OCI-LY1 (cell line): ENCODE data around the gene ABHD16A.
"Not testable (repeated sequence)": the region's sequence is repeated elsewhere in the genome, so short reads cannot be mapped to it uniquely, and the experiment has no call there.

Experiments used
- H2AFZ ChIP-seq: fragments of 200-600 bp; sonication (generic), shearing (Covaris generic); 2 replicates; pipeline ENCODE4 v1.6.0; 2014; ENCODE audit warnings: antibody characterized with exemption, mild to moderate bottlenecking, low read length
- H3F3A ChIP-seq: fragments of 200-600 bp; sonication (generic), shearing (Covaris generic); 2 replicates; pipeline ENCODE4 v1.6.0; 2014; ENCODE audit warnings: mild to moderate bottlenecking, antibody characterized with exemption, low read length, moderate library complexity; ENCODE audit not compliant: insufficient read depth
- H3K27ac ChIP-seq: fragments of 200-600 bp; sonication (generic); 2 replicates; pipeline ENCODE4 v1.5.1; 2014; ENCODE audit warnings: low read length, mixed run types, mild to moderate bottlenecking, low read depth; ENCODE audit not compliant: poor library complexity, severe bottlenecking
- H3K27me3 ChIP-seq: fragments of 200-600 bp; sonication (generic); 2 replicates; pipeline ENCODE4 v1.6.0; 2014; ENCODE audit warnings: antibody characterized with exemption, mild to moderate bottlenecking, low read length, moderate library complexity; ENCODE audit not compliant: insufficient read depth
- H3K36me3 ChIP-seq: fragments of 200-600 bp; sonication (generic); 2 replicates; pipeline ENCODE4 v1.6.1; 2014; ENCODE audit warnings: mild to moderate bottlenecking, antibody characterized with exemption, low read length, moderate library complexity, mixed read lengths; ENCODE audit not compliant: insufficient read depth
- H3K4me1 ChIP-seq: fragments of 200-600 bp; sonication (generic); 2 replicates; pipeline ENCODE4 v1.5.1; 2014; ENCODE audit warnings: mild to moderate bottlenecking, low read length, moderate library complexity; ENCODE audit not compliant: insufficient read depth, severe bottlenecking
- H3K4me2 ChIP-seq: fragments of 200-600 bp; sonication (generic), shearing (Covaris generic); 2 replicates; pipeline ENCODE4 v1.6.1; 2014; ENCODE audit warnings: low read length
- H3K4me3 ChIP-seq: fragments of 200-600 bp; sonication (generic); 2 replicates; pipeline ENCODE4 v1.5.1; 2014; ENCODE audit warnings: low read length, low read depth, mild to moderate bottlenecking, mixed read lengths; ENCODE audit not compliant: poor library complexity, severe bottlenecking
- H3K79me2 ChIP-seq: fragments of 200-600 bp; shearing (Covaris generic); 2 replicates; pipeline ENCODE4 v1.6.1; 2016; ENCODE audit warnings: mixed run types, low read length, mixed read lengths; ENCODE audit not compliant: insufficient read depth
- H3K9ac ChIP-seq: fragments of 200-600 bp; sonication (generic), shearing (Covaris generic); 2 replicates; pipeline ENCODE4 v1.6.1; 2014; ENCODE audit warnings: mild to moderate bottlenecking, low read length, mixed read lengths
- H3K9me2 ChIP-seq: fragments of 200-600 bp; sonication (generic), shearing (Covaris generic); 2 replicates; pipeline ENCODE4 v1.6.1; 2014; ENCODE audit warnings: low read depth, mild to moderate bottlenecking, low read length, mixed read lengths
- H3K9me3 ChIP-seq: fragments of 200-600 bp; shearing (Covaris generic); 2 replicates; pipeline ENCODE4 v1.6.1; 2014; ENCODE audit warnings: low read length, mixed read lengths
- H4K20me1 ChIP-seq: fragments of 200-600 bp; sonication (generic), shearing (Covaris generic); 2 replicates; pipeline ENCODE4 v1.6.0; 2016; ENCODE audit warnings: mild to moderate bottlenecking, low read length; ENCODE audit not compliant: insufficient read depth
- EZH2 ChIP-seq: fragments of 200-600 bp; sonication (generic), shearing (Covaris generic); IDR thresholded peaks from 2 replicates; pipeline ENCODE4 v1.8.0; 2017; ENCODE audit warnings: borderline replicate concordance, mixed run types, mild to moderate bottlenecking, antibody characterized with exemption, low read length, moderate library complexity, mixed read lengths
- TF ChIP-seq, protein P1 (sequence below): fragments of 200-600 bp; sonication (generic), shearing (Covaris generic); IDR thresholded peaks from 2 replicates; pipeline ENCODE4 v1.5.1; 2017; ENCODE audit warnings: mild to moderate bottlenecking, antibody characterized with exemption, low read length, moderate library complexity, mixed read lengths

ABHD16A gene

DNA sequence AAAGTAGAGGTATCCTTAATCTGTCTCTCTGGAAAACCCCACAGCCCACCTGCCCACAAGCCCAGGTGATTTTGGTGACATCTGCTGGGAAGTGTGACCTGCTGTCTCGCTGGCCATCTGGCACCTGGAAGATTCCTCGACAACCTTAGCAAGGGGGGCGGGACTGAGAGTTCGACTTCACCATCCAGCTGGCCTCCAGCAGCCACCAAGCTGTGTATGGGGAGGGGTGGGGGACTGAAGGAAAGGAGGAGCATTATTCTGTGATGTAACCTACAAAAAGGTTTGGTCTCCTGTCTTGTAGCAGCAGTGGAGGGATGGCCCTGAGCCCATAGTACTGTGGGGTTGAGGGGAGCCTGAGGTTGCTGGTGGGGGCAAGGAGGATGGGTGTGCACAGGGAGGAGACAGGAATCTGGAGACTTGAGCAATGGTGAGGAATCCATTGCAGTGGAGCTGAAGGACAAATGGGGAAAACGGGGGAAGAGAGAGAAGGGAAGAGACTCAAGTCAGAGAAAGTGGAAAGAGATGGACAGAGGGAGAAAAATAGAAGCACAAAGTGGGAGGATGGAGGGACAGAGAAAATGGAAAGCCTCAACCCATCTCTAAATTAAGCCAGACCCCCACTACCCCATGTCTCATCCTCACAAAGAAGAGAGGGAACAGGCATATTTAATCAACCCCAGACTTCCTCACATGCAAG, 7.5 kb upstream of the ABHD16A start:
- Histone ChIP-seq H3K9me2 (no peaks in the 10 kb centered on the region), H3K27me3 (peaks cover 10% of the 10 kb centered on the region; the same call in 1 of the 2 replicates), H3K4me1 (no peaks in the 10 kb centered on the region), H3K4me2 (no peak overlapping the region), H3K9me3 (no peaks in the 10 kb centered on the region), H3K79me2 (no peaks in the 10 kb centered on the region), H3K9ac (no peak overlapping the region), H2AFZ (no peak overlapping the region), H3K36me3 (no peaks in the 10 kb centered on the region), H3K4me3 (no peak overlapping the region), H3F3A (no peaks in the 10 kb centered on the region), H3K27ac (no peak overlapping the region), H4K20me1 (no peaks in the 10 kb centered on the region)
- no peak for TF ChIP-seq EZH2
- TF ChIP-seq, protein P1, sequence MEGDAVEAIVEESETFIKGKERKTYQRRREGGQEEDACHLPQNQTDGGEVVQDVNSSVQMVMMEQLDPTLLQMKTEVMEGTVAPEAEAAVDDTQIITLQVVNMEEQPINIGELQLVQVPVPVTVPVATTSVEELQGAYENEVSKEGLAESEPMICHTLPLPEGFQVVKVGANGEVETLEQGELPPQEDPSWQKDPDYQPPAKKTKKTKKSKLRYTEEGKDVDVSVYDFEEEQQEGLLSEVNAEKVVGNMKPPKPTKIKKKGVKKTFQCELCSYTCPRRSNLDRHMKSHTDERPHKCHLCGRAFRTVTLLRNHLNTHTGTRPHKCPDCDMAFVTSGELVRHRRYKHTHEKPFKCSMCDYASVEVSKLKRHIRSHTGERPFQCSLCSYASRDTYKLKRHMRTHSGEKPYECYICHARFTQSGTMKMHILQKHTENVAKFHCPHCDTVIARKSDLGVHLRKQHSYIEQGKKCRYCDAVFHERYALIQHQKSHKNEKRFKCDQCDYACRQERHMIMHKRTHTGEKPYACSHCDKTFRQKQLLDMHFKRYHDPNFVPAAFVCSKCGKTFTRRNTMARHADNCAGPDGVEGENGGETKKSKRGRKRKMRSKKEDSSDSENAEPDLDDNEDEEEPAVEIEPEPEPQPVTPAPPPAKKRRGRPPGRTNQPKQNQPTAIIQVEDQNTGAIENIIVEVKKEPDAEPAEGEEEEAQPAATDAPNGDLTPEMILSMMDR, result no peak

DNA sequence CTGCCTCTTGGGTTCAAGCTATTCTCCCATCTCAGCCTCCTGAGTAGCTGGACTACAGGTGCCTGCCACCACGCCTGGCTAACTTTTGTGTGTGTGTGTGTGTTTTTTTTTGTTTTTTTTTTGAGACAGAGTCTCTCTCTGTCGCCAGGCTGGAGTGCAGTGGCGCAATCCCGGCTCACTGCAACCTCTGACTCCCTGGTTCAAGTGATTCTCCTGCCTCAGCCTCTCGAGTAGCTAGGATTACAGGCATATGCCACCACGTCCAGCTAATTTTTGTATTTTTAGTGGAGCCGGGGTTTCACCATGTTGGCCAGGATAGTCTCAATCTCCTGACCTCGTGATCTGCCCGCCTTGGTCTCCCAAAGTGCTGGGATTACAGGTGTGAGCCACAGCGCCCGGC, 6.0 kb upstream of the ABHD16A start:
- not testable (repeated sequence) for H3K27ac ChIP-seq, H3K4me3 ChIP-seq, H3K9ac ChIP-seq, H3K9me2 ChIP-seq, H2AFZ ChIP-seq, H3K27me3 ChIP-seq, H3K4me2 ChIP-seq, H3K79me2 ChIP-seq, H3F3A ChIP-seq, H3K9me3 ChIP-seq, H4K20me1 ChIP-seq, H3K36me3 ChIP-seq, H3K4me1 ChIP-seq

DNA sequence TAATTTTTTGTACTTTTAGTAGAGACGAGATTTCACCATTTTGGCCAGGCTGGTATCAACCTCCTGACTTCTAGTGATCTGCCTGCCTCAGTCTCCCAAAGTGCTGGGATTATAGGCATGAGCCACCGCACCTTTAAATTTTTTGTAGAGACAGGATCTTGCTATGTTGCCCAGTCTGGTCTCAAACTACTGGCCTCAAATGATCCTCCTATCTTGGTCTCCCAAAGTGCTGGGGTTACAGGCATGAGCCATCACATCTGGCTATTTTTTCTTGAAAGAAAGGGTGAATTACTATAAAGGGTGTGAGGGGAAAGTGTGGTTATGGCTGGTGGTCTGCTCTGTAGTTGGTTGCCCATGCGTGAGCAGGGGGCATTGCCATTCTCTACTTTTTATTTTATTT, 5.1 kb upstream of the ABHD16A start:
- H3K9me3 ChIP-seq, result no peaks in the 10 kb centered on the region
- TF ChIP-seq, protein P1, result no peak
- TF ChIP-seq EZH2, result no peak
- H3K27ac ChIP-seq, result no peak overlapping the region
- no peak overlapping the region for H2AFZ ChIP-seq
- H3F3A ChIP-seq, result no peaks in the 10 kb centered on the region
- peaks cover 6% of the 10 kb centered on the region for H3K4me1 ChIP-seq
- H3K4me2 ChIP-seq, result no peak overlapping the region
- H3K9me2 ChIP-seq, result no peaks in the 10 kb centered on the region
- no peaks in the 10 kb centered on the region for H3K79me2 ChIP-seq
- H3K9ac ChIP-seq, result no peak overlapping the region
- H4K20me1 ChIP-seq, result no peaks in the 10 kb centered on the region
- H3K36me3 ChIP-seq, result no peaks in the 10 kb centered on the region
- 0 out of 2 replicates have a peak, but pooled peaks cover 10% of the 10 kb centered on the region for H3K27me3 ChIP-seq
- no peak overlapping the region for H3K4me3 ChIP-seq

DNA sequence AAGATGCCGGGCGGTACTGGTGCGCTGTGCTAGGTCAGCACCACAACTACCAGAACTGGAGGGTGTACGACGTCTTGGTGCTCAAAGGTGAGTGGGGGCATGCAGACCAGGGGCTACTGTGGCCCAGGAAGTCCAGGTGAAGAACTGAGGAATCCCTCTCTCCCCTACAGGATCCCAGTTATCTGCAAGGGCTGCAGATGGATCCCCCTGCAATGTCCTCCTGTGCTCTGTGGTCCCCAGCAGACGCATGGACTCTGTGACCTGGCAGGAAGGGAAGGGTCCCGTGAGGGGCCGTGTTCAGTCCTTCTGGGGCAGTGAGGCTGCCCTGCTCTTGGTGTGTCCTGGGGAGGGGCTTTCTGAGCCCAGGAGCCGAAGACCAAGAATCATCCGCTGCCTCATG, 4.6 kb upstream of the ABHD16A start:
- no peaks in the 10 kb centered on the region for H3K9me3 ChIP-seq
- no peak overlapping the region for H3K27ac ChIP-seq
- H3K79me2 ChIP-seq, result no peaks in the 10 kb centered on the region
- no peaks in the 10 kb centered on the region for H4K20me1 ChIP-seq
- no peak overlapping the region for H2AFZ ChIP-seq
- H3K9ac ChIP-seq, result no peak overlapping the region
- 0 out of 2 replicates have a peak, but pooled peaks cover 9% of the 10 kb centered on the region for H3K27me3 ChIP-seq
- H3K36me3 ChIP-seq, result no peaks in the 10 kb centered on the region
- TF ChIP-seq, protein P1, result no peak
- TF ChIP-seq EZH2, result no peak
- no peaks in the 10 kb centered on the region for H3K9me2 ChIP-seq
- peaks cover 6% of the 10 kb centered on the region for H3K4me1 ChIP-seq
- H3K4me3 ChIP-seq, result no peak overlapping the region
- no peak overlapping the region for H3K4me2 ChIP-seq
- no peaks in the 10 kb centered on the region for H3F3A ChIP-seq
